Gastroesophageal sphincter (tissue), 4 donors: ENCODE results near the gene PTPN14. TPM values are rescaled to one million over a fixed set of nuclear protein-coding genes. Genes with fewer than 3 reads are reported as not detected.
A peak's percentile ranks its signal among the peaks of the same experiment; 100 is the strongest.

Experiments
- ATAC-seq: fragments of 150-250 bp; one replicate; pipeline ENCODE4 v1.9.1; 2016; ENCODE audit warnings: mild to moderate bottlenecking, moderate library complexity
- H3K27ac ChIP-seq, 4 donors: fragments of 200-600 bp; sonication (generic) in 3 of 4; 1 replicate in 3 of 4; 2 replicates in 1 of 4; pipeline ENCODE4 v1.5.1; 2016 to 2019
- H3K27me3 ChIP-seq: fragments of 200-600 bp; sonication (generic); one replicate; pipeline ENCODE4 v1.5.1; 2019
- H3K36me3 ChIP-seq, 2 donors: fragments of 200-600 bp; sonication (generic); one replicate each; pipeline ENCODE4 v1.5.1; 2019; ENCODE audit warnings: control low read depth in 1 of 2
- H3K4me1 ChIP-seq, 3 donors: fragments of 200-600 bp; sonication (generic); 1 replicate in 2 of 3; 2 replicates in 1 of 3; pipeline ENCODE4 v1.5.1; 2016 to 2019; ENCODE audit warnings: control low read depth in 2 of 3
- H3K4me3 ChIP-seq, 2 donors: fragments of 200-600 bp; sonication (generic); one replicate each; pipeline ENCODE4 v1.5.1; 2019; ENCODE audit warnings: mild to moderate bottlenecking in 1 of 2, moderate library complexity in 1 of 2
- H3K9me3 ChIP-seq, 3 donors: fragments of 200-600 bp; sonication (generic); one replicate each; pipeline ENCODE4 v1.5.1; 2017 to 2019; ENCODE audit warnings: control low read depth in 2 of 3
- CTCF ChIP-seq, 4 experiments: fragments of 200-600 bp in 2 of 4; fragments of 450-650 bp in 2 of 4; sonication (generic) in 1 of 4; IDR thresholded peaks; one replicate each; pipeline ENCODE4 v1.5.1; 2017 to 2019; ENCODE audit warnings: antibody characterized with exemption in 4 of 4, mild to moderate bottlenecking in 2 of 4, moderate library complexity in 2 of 4
- EP300 ChIP-seq: sonication (generic); formaldehyde crosslinking; IDR thresholded peaks from one replicate; pipeline ENCODE4 v1.6.1; 2017; ENCODE audit warnings: antibody characterized with exemption, mild to moderate bottlenecking
- POLR2A ChIP-seq, 2 donors: fragments of 450-650 bp; IDR thresholded peaks; one replicate each; pipeline ENCODE4 v1.6.1; 2017; ENCODE audit warnings: antibody characterized with exemption in 2 of 2, mild to moderate bottlenecking in 2 of 2, moderate library complexity in 1 of 2
- POLR2AphosphoS5 ChIP-seq: sonication (generic); formaldehyde crosslinking; IDR thresholded peaks from one replicate; pipeline ENCODE4 v1.6.1; 2017; ENCODE audit warnings: antibody characterized with exemption
- WGBS, 2 donors: methylation state at CpG; one replicate each; pipeline ENCODE4 v1.1.5; 2018; ENCODE audit warnings: low coverage in 1 of 2; 5-methylcytosine and 5-hydroxymethylcytosine counted together
- total RNA-seq, 4 donors: library from RNA; depleted of rRNA; stranded (reverse); fragments of >200 nt; gene quantifications; one replicate each; pipeline ENCODE4 v1.1.0, GENCODE V29; 2016

PTPN14 gene
- total RNA-seq, 4 donors from 2014 or later = 38.9 to 96.8 (median 75.4) TPM

- ATAC-seq = no peak
- Histone ChIP-seq H3K36me3 (peaks cover 0 to 23% of the 10 kb centered on the region in 2 donors), H3K4me1 (peaks cover 4 to 13% (median 6%) of the 10 kb centered on the region in 3 donors), H3K4me3 (no peak overlapping the region), H3K27ac (no peak overlapping the region), H3K27me3 (no peaks in the 10 kb centered on the region), H3K9me3 (no peaks in the 10 kb centered on the region)
- TF ChIP-seq EP300 = no peak
- TF ChIP-seq POLR2AphosphoS5 = no peak
Observed at GRCh38 chr1:214342525-214342924, 208.9 kb downstream of the PTPN14 start.

- Histone ChIP-seq H3K27me3 (no peaks in the 10 kb centered on the region), H3K27ac (peak overlapping the region in 1 of 4 donors; percentile 24), H3K36me3 (peaks cover 0 to 18% of the 10 kb centered on the region in 2 donors), H3K9me3 (no peaks in the 10 kb centered on the region), H3K4me3 (no peak overlapping the region), H3K4me1 (peaks cover 6 to 19% (median 10%) of the 10 kb centered on the region in 3 donors)
- 87 to 100% methylated on average over 2 to 3 of the region's 3 CpGs for WGBS, 2 donors
- no peak for TF ChIP-seq EP300
- TF ChIP-seq CTCF (IDR thresholded peaks at IDR 0.05) = no peak
- no peak for TF ChIP-seq POLR2AphosphoS5
- TF ChIP-seq POLR2A (IDR thresholded peaks at IDR 0.05) = no peak
- no peak for ATAC-seq
Observed at GRCh38 chr1:214341932-214342331, 209.5 kb downstream of the PTPN14 start.

- TF ChIP-seq POLR2A (IDR thresholded peaks at IDR 0.05) (no peak), POLR2AphosphoS5 (no peak), CTCF (IDR thresholded peaks at IDR 0.05) (no peak), EP300 (no peak)
- H3K27me3 ChIP-seq = no peaks in the 10 kb centered on the region
- peaks cover 6 to 24% (median 11%) of the 10 kb centered on the region in 3 donors for H3K4me1 ChIP-seq
- 80 to 100% methylated on average over 1 to 2 of the region's 3 CpGs for WGBS, 2 donors
- H3K4me3 ChIP-seq = no peak overlapping the region
- peak overlapping the region in 1 of 4 donors; percentile 24 for H3K27ac ChIP-seq
- no peaks in the 10 kb centered on the region for H3K9me3 ChIP-seq
- H3K36me3 ChIP-seq = peaks cover 0 to 13% of the 10 kb centered on the region in 2 donors
- ATAC-seq = no peak
Observed at GRCh38 chr1:214341459-214341858, 209.9 kb downstream of the PTPN14 start.

- Histone ChIP-seq H3K27me3 (no peaks in the 10 kb centered on the region), H3K9me3 (no peaks in the 10 kb centered on the region), H3K36me3 (no peaks in the 10 kb centered on the region), H3K4me1 (peaks cover 6 to 31% (median 17%) of the 10 kb centered on the region in 3 donors), H3K27ac (peak overlapping the region; percentile 73 to 93 (median 82)), H3K4me3 (no peak overlapping the region)
- no peak for TF ChIP-seq POLR2A (IDR thresholded peaks at IDR 0.05)
- TF ChIP-seq POLR2AphosphoS5 = no peak
- TF ChIP-seq EP300 = no peak
- no peak for TF ChIP-seq CTCF (IDR thresholded peaks at IDR 0.05)
- ATAC-seq = no peak
- 19 to 26% methylated on average over 4 of the region's 4 CpGs for WGBS, 2 donors
Observed at GRCh38 chr1:214338212-214338611, 213.2 kb downstream of the PTPN14 start.

- peak overlapping the region; percentile 73 to 93 (median 82) for H3K27ac ChIP-seq
- H3K36me3 ChIP-seq = no peaks in the 10 kb centered on the region
- ATAC-seq = peak; percentile 62
- TF ChIP-seq CTCF (IDR thresholded peaks at IDR 0.05) (no peak), POLR2AphosphoS5 (no peak), EP300 (no peak), POLR2A (IDR thresholded peaks at IDR 0.05) (no peak)
- peaks cover 6 to 37% (median 19%) of the 10 kb centered on the region in 3 donors for H3K4me1 ChIP-seq
- no peak overlapping the region for H3K4me3 ChIP-seq
- no peaks in the 10 kb centered on the region for H3K27me3 ChIP-seq
- WGBS, 2 donors = 10 to 22% methylated on average over 3 to 4 of the region's 6 CpGs
- H3K9me3 ChIP-seq = no peaks in the 10 kb centered on the region
Observed at GRCh38 chr1:214337511-214337910, 213.9 kb downstream of the PTPN14 start.
